AG20443 (cell line): ENCODE data around the gene RASD1.
A peak's percentile ranks its signal among the peaks of the same experiment; 100 is the strongest.
"Not testable (repeated sequence)": the region's sequence is repeated elsewhere in the genome, so short reads cannot be mapped to it uniquely, and the experiment has no call there.

Source experiments
- DNase-seq: peaks from one replicate; pipeline ENCODE4 v3.0.0; 2012; ENCODE audit warnings: low spot score, mixed read lengths

The RASD1 gene

DNA sequence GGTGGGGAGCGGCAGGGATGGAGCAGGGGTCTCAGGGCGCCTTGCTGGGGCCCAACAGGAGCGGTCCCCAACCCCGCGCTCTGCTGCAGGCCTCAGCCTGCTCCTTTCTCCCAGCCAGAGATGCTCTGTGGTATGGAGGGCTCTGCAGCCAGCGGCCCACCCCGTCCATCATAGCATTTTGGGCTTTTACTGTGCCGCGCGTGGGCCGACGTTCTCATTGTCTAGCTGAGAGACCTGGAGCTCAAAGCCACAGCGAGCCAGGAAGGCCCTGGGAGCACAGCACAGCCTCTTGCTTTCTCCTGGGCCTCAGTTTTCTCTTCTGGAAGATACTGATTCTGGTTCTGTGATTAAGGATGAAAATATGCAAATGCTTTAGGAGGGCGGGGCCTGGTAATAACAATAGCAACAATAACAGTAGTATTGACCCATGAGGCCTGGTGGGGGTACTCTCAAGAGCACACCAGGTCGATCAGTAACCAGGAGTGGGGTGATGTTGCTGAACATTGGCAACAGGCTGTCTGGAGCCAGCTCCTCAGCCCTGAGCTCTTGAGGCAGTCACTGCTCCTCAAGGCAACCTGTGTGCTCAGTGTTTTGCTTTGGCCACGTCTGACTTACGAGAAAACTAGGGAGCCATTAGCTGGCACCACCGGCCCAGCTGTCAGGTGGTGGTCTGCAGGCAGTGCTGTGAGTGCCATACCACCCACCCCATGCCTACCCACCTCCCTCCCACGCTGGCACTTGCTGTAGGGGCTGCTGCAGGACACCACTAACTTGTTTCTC is 1.1 kb upstream of the RASD1 start:
- no peak for DNase-seq

GRCh38 chr17:17495536-17496188 is 533 bp downstream of the RASD1 start:
- no peak for DNase-seq

DNA sequence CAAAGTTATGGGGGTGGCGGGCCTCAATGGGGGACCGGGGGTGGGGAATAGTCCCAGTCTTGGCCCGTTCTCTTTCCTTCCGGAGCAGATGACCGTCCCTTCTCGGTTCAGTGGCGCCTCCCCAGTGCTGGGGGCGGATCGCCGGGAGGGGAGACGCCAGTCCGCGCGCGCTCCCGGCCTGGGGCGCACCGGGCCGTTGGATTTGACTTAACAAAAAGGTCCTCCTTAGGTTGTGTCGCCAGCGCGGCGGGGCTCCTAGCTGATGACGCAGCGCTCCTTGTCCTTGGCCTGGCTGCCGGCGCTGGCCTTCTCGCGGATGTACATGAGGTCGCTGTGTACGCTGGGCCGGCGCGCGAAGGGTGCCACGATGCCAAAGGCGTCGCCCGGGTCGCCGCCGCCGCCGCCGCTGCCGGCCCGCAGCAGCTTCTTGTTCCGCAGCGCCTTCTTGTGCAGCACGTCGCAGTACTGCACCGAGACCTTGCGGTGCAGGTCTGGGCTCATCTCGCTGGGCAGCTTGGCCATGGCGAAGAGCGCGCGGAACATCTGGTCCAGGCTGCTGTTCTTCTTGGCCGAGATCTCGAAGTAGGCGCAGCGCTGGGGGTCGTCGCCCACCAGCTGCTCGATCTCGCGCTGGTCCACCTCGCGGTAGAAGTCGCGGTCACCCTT is 1.2 kb downstream of the RASD1 start:
- peak; percentile 49 for DNase-seq

- no peak for DNase-seq
Measured at GRCh38 chr17:17494499-17494869, 1.7 kb downstream of the RASD1 start.

DNA sequence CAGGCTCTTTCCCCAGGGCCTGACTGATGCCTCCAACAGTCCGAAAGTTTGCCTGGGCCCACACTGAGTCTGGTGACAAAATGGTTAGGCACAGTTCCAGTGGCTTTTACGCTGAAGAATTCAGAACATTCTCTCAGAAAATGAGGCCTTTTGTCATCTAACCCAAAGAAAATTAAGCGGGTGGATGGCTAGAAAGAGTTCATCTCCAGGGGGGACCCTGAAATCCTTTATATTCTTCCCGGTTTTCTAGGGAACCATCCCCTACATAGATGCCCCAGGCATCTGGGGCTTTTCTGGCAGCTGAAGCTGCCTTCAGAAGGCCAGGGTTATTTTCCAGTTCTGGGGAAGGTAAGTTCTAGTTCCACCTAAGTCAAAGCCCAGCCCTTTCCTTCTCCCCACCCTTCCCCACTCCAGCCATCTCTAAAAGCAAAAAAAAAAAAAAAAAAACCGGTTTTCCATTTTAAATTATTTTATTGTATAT is 2.2 kb downstream of the RASD1 start:
- no peak for DNase-seq

DNA sequence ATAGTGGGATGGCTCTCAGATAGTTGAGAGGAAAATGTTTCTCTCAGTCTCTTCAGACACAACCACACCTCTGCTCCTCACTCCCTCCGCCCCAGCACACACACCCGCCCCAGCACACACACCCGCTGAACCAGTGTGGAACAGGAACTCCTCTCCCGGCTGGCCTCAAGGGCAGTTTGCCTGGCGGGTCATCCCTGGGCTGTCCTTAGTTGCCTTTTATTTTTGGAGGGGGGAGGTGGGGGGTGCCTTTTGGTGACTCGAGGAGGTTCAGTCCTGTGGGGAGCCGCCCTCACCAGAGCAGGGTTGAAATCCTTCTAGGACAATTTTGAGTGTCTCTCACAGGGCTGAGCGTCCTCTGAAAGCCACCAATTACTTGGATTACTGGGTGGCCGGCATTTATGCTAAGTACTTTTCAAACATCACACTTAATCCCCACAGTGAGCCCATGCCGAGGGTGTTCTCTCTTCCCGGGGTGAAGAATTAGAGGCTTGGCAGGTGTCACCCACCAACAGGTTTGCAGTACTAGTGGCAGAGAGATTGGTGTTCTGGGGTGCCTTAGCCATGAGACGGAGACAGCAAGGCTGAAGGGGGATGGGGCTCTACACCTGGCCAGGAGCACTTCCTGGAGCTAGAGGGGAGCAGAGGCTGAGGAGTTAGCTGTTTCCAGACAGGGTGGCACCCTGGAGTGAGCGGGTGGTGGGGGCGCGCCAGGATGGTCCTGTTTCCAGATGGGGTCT is 2.8 kb downstream of the RASD1 start:
- no peak for DNase-seq

DNA sequence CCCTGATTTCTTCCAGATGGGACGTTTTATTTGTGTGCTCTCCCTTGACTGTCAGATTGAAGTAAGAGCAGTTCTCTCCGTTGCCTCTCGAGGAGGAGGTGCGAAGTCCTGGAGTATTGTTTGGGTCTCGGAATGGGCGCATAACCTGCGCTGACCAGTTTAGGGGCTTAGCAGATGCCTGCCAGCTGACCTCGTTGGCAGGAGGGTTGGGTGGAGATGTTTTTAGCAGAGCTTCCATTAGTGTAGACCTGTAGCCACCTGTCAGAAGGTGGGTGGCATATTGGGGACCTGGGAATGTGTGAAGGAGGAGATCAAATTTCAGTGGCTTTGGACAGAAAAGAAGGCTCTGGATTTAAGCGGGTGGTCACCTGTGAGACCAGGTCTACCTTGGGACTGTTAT is 3.6 kb downstream of the RASD1 start:
- no peak for DNase-seq

DNA sequence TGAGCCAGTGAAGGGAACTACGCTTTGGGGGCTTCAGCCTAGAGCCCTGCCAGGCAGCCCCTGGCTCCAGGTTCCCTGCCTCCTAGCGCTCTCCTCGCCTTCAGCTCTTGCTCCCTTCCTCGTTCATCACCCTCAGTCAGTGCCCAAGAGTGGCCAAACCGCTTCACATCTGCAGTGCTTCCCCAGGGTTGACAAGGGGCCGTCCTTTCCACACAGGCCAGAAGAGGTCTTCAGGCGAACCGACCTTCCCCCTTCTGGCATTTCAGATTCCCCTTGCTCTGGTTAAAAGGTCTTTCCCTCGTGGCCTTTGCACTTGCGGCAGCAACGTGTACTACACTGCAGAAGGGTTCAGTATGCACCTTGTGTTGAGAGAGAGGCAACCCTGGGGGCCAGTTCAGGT is 4.1 kb downstream of the RASD1 start:
- no peak for DNase-seq

- no peak for DNase-seq
Measured at GRCh38 chr17:17491546-17491988, 4.6 kb downstream of the RASD1 start.

- no peak for DNase-seq
Measured at GRCh38 chr17:17491031-17491471, 5.1 kb downstream of the RASD1 start.

DNA sequence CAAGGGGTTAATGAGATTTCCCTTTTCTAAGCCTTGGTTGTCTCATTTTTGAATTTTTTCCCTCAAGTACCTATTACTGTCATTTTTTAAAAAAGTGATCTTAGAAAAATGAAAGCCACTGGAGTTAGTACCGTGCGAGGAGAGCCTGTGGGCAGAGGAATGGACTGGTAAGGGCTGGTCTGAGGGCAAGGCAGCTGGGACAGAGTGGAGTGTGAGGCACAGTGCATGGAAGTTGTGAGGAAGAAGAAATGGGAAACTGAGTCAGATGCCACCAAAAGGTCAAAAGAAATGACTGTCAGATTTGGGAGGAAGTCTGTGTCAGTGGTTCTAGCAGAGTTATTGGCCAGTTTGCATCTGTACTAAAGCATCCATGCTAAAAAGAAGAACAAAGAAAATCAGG is 8.2 kb downstream of the RASD1 start:
- DNase-seq = no peak

- not testable (repeated sequence) for DNase-seq
Measured at GRCh38 chr17:17486416-17486815, 9.8 kb downstream of the RASD1 start.

DNA sequence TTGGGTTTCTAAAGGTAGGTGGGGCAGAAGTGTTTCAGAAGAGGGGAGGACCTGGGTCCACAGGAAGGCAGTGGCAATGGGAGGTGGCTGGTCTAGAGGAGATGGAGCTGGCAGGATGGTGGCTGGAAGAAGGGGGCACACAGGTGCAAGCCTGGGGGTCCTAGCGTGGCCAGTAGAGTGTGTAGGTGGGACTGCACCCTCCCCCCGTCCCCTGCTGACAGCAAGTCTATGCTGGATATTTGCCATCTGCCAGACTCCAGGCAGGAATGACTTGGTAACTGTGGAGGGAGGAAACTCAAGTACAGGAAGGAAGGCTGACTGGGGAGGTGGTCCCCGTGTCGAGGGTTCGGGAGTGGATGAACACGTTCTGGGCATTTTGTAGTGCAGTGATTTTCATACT is 10.8 kb downstream of the RASD1 start:
- DNase-seq = no peak

- DNase-seq = no peak
Measured at GRCh38 chr17:17484451-17484899, 11.7 kb downstream of the RASD1 start.

- DNase-seq = no peak
Measured at GRCh38 chr17:17481860-17482259, 14.3 kb downstream of the RASD1 start.

GRCh38 chr17:17480593-17481148 is 15.5 kb downstream of the RASD1 start:
- no peak for DNase-seq

DNA sequence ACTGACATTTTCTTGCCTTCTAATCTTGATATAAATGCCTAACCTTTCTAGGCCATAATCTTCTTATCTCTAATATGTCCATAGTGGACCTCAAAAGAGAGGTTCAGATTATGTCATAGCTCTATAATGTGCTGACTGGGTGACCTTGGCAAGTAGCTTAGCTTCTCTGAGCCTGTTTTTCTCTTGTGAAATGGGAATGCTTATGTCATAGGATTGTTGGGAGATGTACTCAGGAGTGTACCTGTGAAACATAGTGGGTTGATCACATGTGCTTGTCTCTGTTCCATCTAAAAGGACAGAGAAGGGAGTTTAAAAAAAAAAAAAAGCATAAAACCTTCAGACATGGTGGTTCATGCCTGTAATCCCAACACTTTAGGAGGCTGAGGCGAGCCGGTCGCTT is 17.0 kb downstream of the RASD1 start:
- DNase-seq = no peak

DNA sequence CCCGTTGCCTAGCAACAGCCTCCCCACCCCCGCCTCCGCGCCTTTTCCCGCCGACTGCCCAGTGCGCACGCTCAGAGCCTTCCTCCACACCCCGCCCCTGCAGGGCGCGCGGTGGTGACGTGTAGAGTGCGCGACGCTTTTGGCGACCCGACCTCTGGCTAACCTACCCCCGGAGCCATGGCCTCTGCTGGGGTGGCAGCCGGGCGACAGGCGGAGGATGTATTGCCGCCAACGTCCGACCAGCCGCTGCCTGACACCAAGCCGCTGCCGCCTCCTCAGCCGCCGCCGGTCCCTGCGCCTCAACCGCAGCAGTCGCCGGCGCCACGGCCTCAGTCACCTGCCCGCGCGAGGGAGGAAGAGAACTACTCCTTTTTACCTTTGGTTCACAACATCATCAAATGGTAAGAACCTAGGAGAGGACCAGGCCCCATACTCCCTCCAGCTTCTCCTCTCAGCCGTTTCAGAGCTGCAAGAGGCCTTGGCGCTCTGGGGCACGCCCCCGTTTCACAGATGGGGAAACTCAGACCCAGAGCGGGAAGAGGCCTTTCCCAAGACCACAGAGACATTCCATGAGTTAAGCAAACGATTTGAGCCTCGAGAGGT is 19.2 kb downstream of the RASD1 start, which contains the start of gene MED9:
MED9 (plus strand) TSS at position 136 of the 603 bp plus-strand sequence; CDS start at position 178, 42 bp downstream.
- peak; percentile 100 for DNase-seq

GRCh38 chr17:17474341-17474740 is 21.9 kb downstream of the RASD1 start:
- no peak for DNase-seq

DNA sequence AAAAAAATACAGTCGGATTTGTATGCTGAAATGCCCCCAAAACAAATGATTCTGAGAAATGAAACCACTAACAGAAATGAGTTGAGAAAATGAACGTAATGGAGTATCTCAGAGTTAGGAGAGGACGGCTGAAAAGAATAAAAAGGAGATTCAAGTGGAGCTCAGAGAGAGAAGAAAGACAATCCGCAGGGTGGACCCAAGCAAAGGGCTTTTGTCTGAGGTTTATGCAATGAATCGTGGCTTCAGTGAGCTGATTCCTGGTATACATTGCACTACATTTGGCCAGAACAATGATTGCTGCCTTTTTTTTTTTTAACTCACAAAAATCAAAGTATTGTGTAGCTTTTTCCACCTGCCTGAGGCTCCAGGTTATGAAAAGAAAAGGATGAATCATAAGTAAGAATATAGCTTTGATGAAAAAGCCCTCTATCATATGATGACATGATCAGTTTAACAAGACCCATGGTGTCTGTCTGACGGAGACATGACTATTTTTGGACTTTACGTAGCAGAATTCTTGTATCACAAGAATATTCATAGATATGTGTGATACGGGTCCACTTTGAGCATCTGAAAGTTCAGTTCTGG is 23.8 kb downstream of the RASD1 start:
- no peak for DNase-seq

GRCh38 chr17:17469996-17470395 is 26.2 kb downstream of the RASD1 start:
- DNase-seq = no peak
